Lower leg skin (tissue), 3 donors: ENCODE results near the gene SMAD6.

Experiments
- CTCF ChIP-seq, 3 donors: fragments of 450-650 bp; IDR thresholded peaks; one replicate each; pipeline ENCODE4 v1.5.1; 2016; ENCODE audit warnings: antibody characterized with exemption in 3 of 3, mild to moderate bottlenecking in 3 of 3, moderate library complexity in 2 of 3
- POLR2A ChIP-seq, 2 donors: fragments of 450-650 bp; IDR thresholded peaks; one replicate each; pipeline ENCODE4 v1.6.1; 2016 to 2017; ENCODE audit warnings: antibody characterized with exemption in 2 of 2, mild to moderate bottlenecking in 1 of 2, moderate library complexity in 1 of 2

DNA sequence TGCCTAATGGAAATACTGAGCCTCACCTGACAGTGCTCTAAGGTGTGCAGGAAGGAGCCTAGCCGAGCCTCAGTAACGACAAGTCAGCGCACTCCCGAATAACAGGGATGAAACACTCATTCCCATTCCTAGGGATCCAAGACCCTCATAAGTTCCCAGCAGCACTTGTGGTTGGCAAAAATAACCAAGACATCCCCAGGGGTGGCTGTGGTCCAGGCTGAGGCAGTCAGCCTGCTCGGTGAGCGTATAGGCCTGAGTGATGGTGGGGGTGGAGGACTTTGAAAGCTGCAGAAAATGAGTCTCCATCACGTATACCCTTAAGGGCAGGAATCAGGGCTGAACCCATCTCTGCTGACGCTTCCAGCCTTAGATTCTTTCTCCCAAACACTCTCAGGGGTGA is 120.1 kb downstream of the SMAD6 start:
- TF ChIP-seq POLR2A (IDR thresholded peaks at IDR 0.05) (no peak), CTCF (IDR thresholded peaks at IDR 0.05) (no peak)
